Activated CD4-positive, alpha-beta T cell treated with anti-CD3 and anti-CD28 coated beads, Interleukin-10, Interleukin-2, amounts not matched to agents 100 ng/mL and 50 ng/mL, durations not matched to agents 16 hours and 8 hours (primary cell): ENCODE results near the gene PPIF.

Source experiments
- DNase-seq: peaks from one replicate; pipeline ENCODE4 v3.0.0-alpha.2; 2020

Gene PPIF

DNA sequence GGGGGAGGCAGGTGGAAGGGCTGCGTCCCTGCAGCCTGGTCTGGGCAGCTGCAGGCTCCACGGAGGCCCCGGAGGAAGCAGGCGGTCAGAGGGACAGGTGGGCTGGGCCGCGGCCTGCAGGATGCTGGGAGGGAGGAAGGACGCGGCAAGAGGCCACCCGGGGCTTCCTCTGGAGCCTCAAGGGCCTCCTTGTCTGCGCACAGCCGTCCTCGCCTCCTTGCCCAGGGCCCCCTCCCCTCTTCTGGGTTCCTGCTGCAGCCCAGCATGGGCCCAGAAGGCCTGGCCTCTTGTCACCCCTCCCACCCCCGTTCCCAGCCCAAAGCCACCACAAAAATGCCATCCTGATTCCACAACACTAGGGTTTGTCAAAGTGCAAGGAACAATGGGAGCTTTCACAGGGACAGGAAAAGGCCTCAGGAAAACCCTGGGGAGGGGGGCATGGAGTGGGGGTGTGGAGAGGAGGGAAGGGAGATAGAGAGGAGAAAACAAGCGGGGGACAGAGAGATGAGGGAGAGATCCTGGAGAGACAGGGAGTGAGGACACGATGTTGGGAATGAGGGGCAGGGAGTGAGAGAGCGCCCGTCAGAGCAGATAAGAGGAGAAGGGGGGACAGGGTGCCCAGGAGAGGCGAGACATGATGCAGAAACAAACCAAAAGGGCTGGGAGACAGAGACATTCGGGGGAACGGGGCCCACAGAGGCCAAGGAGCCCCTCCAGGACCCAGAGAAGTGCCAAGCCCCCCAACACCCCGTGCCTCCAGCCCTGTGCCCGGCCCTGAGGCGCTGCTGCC, 56.4 kb downstream of the PPIF start:
- DNase-seq: no peak

GRCh38 chr10:79404231-79404609, 57.0 kb downstream of the PPIF start:
- DNase-seq: no peak

DNA sequence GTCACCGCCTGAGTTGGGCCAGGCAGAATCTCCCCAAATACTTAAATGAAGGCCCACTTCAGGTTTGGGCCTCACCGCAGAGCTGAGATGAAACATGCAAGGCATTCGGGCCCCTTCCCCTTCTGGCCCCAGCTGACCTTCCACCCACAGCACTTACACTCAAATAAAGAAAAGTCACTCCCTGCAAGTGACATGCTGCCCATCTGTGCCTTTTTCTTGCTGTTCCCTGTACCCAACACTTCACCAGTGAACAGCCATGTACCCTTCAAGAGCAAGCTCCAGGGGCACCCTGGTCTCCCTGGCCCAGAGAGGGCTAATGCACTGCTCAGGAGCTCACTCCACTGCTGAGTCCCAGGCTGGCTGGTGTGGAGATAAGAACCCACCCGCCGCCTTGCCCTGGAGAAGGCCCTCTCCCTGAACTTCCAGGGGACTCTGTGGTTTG, 57.4 kb downstream of the PPIF start:
- no peak for DNase-seq
